ENCODE results near the gene COLEC12. TPM values are rescaled to one million over a fixed set of nuclear protein-coding genes. Genes with fewer than 3 reads are reported as not detected.

The COLEC12 gene
- total RNA-seq (under 1 TPM in 3 of 5 experiments, not detected in 2; 0.12 to 0.35 (median 0.19) TPM), polyA plus RNA-seq (not detected), total RNA-seq (not detected)

DNA sequence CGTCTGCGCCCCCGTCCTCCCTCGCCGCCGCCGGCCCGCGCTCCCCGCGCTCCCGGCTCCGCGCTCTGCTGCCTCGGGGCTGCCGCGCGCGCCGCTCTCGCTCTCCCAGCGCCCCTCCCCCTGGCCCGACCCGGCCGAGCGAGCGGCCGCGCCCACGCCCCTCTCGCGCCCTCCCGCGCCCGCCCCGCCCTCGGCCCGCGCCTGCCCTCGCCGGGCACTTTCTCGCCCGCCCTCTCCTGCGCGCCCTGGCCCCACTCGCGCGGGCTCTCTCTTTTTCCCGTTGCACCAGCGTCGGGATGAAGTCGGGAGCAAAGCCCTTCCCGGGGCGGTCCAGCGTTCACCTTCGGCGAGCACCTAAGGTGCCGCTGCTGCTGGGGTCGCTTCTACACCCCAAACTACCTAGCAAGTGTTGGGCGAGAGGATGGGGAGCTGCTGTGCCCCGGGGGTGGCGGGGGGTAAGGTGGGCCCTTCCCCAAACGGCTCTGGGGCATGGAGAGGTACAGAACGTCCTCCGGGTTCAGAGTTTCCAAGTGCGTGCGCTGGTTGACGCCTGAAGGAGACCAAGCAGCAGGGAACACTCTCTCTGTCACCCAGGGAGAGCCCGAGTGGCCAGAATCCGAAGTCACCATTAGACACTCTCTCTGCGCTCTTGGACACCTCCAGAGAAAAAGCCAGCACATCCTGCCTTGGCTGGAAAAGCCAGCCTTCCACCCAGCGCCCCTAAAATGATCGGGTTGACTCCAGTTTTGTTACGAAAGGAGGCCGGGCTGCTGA is at the start of gene COLEC12:
Gene COLEC12 (minus strand): TSS at position 70 of the 774 bp plus-strand sequence. CDS start 187 bp downstream, outside the sequence.
- peaks cover 0 to 18% (median 5%) of the 10 kb centered on the region in 7 donors for H3K4me1 Mint-ChIP-seq
- ATAC-seq = no peak
- Histone ChIP-seq H3K27me3 (ENCODE audit: control insufficient read depth in 2 of 2, insufficient read depth in 2 of 2, low read length in 2 of 2) (peaks cover 0 to 3% of the 10 kb centered on the region in 2 donors), H3K4me1 (ENCODE audit: control insufficient read depth in 2 of 2, insufficient read depth in 2 of 2, low read length in 2 of 2) (no peaks in the 10 kb centered on the region), H3K27ac (ENCODE audit: low read depth, low read length) (no peak within 1 kb of the TSS), H3K36me3 (ENCODE audit: control insufficient read depth in 2 of 3, insufficient read depth in 3 of 3, low read length in 3 of 3) (no peaks in the 10 kb centered on the region), H3K4me3 (ENCODE audit: low read length) (no peak within 1 kb of the TSS), H3K9me3 (ENCODE audit: control insufficient read depth in 2 of 3, low read length in 3 of 3) (no peaks in the 10 kb centered on the region)
- POLR2A ChIA-PET = no interaction called here
- peaks cover 46 to 58% (median 53%) of the 10 kb centered on the region in 5 donors for H3K27me3 Mint-ChIP-seq
- H3K4me3 Mint-ChIP-seq = peak within 1 kb of the TSS in 5 of 10 donors; percentile 13 to 63 (median 38)
- no peak within 1 kb of the TSS for H3K27ac Mint-ChIP-seq
- intact Hi-C loops (cut with micrococcal nuclease) = no loop called here
- DNase-seq = no peak
- no peaks in the 10 kb centered on the region for H3K36me3 Mint-ChIP-seq
- CTCF ChIA-PET = no interaction called here
- no peaks in the 10 kb centered on the region for H3K9me3 Mint-ChIP-seq

DNA sequence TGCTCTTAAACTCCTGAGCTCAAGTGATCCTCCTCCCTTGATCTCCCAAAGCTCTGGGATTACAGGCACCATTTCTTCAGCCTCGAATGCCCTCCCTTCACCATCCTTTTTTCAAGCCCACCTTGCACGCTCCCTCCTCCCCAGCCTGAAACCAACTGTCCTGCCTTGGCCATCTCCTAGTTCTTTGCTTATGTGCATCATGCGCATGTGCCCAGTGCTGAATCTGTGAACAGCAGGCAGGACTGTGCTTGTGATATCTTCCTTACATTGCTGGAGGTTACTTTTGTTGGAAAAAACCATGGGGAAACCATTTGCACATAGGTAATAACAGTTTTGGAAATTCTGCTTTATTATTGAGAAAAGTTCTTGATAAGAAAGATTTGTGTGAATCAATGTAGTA is 49.5 kb upstream of the COLEC12 start:
- no peak for ATAC-seq
- peaks cover 0 to 3% (median 0%) of the 10 kb centered on the region in 5 donors for H3K36me3 Mint-ChIP-seq

DNA sequence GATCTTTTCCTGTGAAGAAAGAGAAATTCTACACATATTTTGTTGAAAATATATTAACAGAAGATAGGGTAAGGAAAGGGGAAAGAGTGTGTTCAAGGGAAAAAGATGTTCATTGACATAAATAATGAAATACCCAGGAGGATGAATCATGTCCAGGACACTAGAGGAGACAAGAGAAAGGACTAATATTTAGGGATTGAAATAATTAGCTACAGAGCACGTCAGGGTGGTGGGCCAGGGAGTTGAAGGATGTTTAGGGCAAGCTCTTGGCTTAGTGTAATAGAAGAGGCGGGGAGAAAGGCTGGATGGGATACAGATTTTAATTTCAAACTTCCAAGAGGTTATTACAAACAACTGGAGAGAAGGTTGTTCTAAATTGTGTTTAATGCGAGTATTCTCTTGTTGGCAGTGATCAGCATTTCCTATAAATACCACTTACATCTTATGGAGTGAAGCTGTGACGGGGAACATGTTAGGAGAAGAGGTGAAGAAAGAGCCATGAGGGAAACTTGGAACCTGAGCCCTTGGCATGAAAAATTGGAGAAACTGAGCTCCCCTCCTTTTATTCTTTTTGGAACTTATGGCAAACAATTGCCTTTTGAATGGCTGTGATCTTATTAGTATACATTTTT is 43.1 kb upstream of the COLEC12 start:
- DNase-seq = no peak
- Mint-ChIP-seq H3K27me3 (peaks cover 0 to 16% (median 9%) of the 10 kb centered on the region in 5 donors), H3K9me3 (peaks cover 0 to 5% (median 0%) of the 10 kb centered on the region in 11 donors), H3K27ac (no peak overlapping the region), H3K36me3 (no peaks in the 10 kb centered on the region), H3K4me3 (no peak overlapping the region), H3K4me1 (no peaks in the 10 kb centered on the region)
- POLR2A ChIA-PET = no interaction called here
- intact Hi-C loops (cut with micrococcal nuclease) = no loop called here
- Histone ChIP-seq H3K27ac (ENCODE audit: low read depth, low read length) (no peak overlapping the region), H3K9me3 (ENCODE audit: control insufficient read depth in 2 of 3, low read length in 3 of 3) (no peaks in the 10 kb centered on the region), H3K4me1 (ENCODE audit: control insufficient read depth in 2 of 2, insufficient read depth in 2 of 2, low read length in 2 of 2) (no peaks in the 10 kb centered on the region), H3K36me3 (ENCODE audit: control insufficient read depth in 2 of 3, insufficient read depth in 3 of 3, low read length in 3 of 3) (no peaks in the 10 kb centered on the region), H3K27me3 (ENCODE audit: control insufficient read depth in 2 of 2, insufficient read depth in 2 of 2, low read length in 2 of 2) (no peaks in the 10 kb centered on the region), H3K4me3 (ENCODE audit: low read length) (no peak overlapping the region)
- ATAC-seq = no peak
- CTCF ChIA-PET = no interaction called here

More for the DNA sequence above, 49.5 kb upstream of the COLEC12 start:
- no peaks in the 10 kb centered on the region for H3K36me3 ChIP-seq (ENCODE audit: control insufficient read depth in 2 of 3, insufficient read depth in 3 of 3, low read length in 3 of 3)
- no peak overlapping the region for H3K4me3 Mint-ChIP-seq
- peaks cover 0 to 2% of the 10 kb centered on the region in 2 donors for H3K27me3 ChIP-seq (ENCODE audit: control insufficient read depth in 2 of 2, insufficient read depth in 2 of 2, low read length in 2 of 2)
- intact Hi-C loops (cut with micrococcal nuclease) = no loop called here
- no peaks in the 10 kb centered on the region for H3K4me1 Mint-ChIP-seq
- H3K4me1 ChIP-seq (ENCODE audit: control insufficient read depth in 2 of 2, insufficient read depth in 2 of 2, low read length in 2 of 2) = no peaks in the 10 kb centered on the region
- H3K27me3 Mint-ChIP-seq = peaks cover 4 to 25% (median 21%) of the 10 kb centered on the region in 5 donors
- H3K27ac ChIP-seq (ENCODE audit: low read depth, low read length) = no peak overlapping the region
- no peak for DNase-seq
- no peaks in the 10 kb centered on the region for H3K9me3 ChIP-seq (ENCODE audit: control insufficient read depth in 2 of 3, low read length in 3 of 3)
- no peak overlapping the region for H3K4me3 ChIP-seq (ENCODE audit: low read length)
- ChIA-PET CTCF (no interaction called here), POLR2A (no interaction called here)
- H3K27ac Mint-ChIP-seq = no peak overlapping the region
- peaks cover 0 to 10% (median 0%) of the 10 kb centered on the region in 11 donors for H3K9me3 Mint-ChIP-seq

- no peaks in the 10 kb centered on the region for H3K9me3 ChIP-seq (ENCODE audit: control insufficient read depth in 2 of 3, low read length in 3 of 3)
- Mint-ChIP-seq H3K4me3 (no peak overlapping the region), H3K27ac (no peak overlapping the region), H3K4me1 (no peaks in the 10 kb centered on the region), H3K36me3 (no peaks in the 10 kb centered on the region), H3K9me3 (peaks cover 0 to 7% (median 0%) of the 10 kb centered on the region in 11 donors), H3K27me3 (peaks cover 2 to 18% (median 15%) of the 10 kb centered on the region in 5 donors)
- H3K4me1 ChIP-seq (ENCODE audit: control insufficient read depth in 2 of 2, insufficient read depth in 2 of 2, low read length in 2 of 2) = no peaks in the 10 kb centered on the region
- POLR2A ChIA-PET = interaction anchor here (0.6 kb wide), 1 partner anchor 32 kb away, joined by 3 read pairs; no protein-coding TSS in a partner anchor
- H3K36me3 ChIP-seq (ENCODE audit: control insufficient read depth in 2 of 3, insufficient read depth in 3 of 3, low read length in 3 of 3) = no peaks in the 10 kb centered on the region
- intact Hi-C loops (cut with micrococcal nuclease) = no loop called here
- DNase-seq = no peak
- no peak for ATAC-seq
- H3K4me3 ChIP-seq (ENCODE audit: low read length) = no peak overlapping the region
- no peak overlapping the region for H3K27ac ChIP-seq (ENCODE audit: low read depth, low read length)
- CTCF ChIA-PET = no interaction called here
- H3K27me3 ChIP-seq (ENCODE audit: control insufficient read depth in 2 of 2, insufficient read depth in 2 of 2, low read length in 2 of 2) = no peaks in the 10 kb centered on the region
These were observed 33.6 kb upstream of the COLEC12 start for GRCh38 chr18:533995-534601.

- Histone ChIP-seq H3K4me1 (ENCODE audit: control insufficient read depth in 2 of 2, insufficient read depth in 2 of 2, low read length in 2 of 2) (no peaks in the 10 kb centered on the region), H3K36me3 (ENCODE audit: control insufficient read depth in 2 of 3, insufficient read depth in 3 of 3, low read length in 3 of 3) (no peaks in the 10 kb centered on the region), H3K27ac (ENCODE audit: low read depth, low read length) (no peak overlapping the region), H3K27me3 (ENCODE audit: control insufficient read depth in 2 of 2, insufficient read depth in 2 of 2, low read length in 2 of 2) (no peaks in the 10 kb centered on the region), H3K9me3 (ENCODE audit: control insufficient read depth in 2 of 3, low read length in 3 of 3) (no peaks in the 10 kb centered on the region), H3K4me3 (ENCODE audit: low read length) (no peak overlapping the region)
- Mint-ChIP-seq H3K4me3 (no peak overlapping the region), H3K9me3 (peaks cover 0 to 7% (median 0%) of the 10 kb centered on the region in 11 donors), H3K4me1 (no peaks in the 10 kb centered on the region), H3K36me3 (no peaks in the 10 kb centered on the region), H3K27ac (no peak overlapping the region), H3K27me3 (peaks cover 5 to 22% (median 15%) of the 10 kb centered on the region in 5 donors)
- intact Hi-C loops (cut with micrococcal nuclease) = no loop called here
- ChIA-PET CTCF (no interaction called here), POLR2A (no interaction called here)
- ATAC-seq = no peak
- DNase-seq = no peak
These were observed 32.1 kb upstream of the COLEC12 start for GRCh38 chr18:532632-533031.

- H3K4me3 Mint-ChIP-seq = no peak overlapping the region
- peaks cover 9 to 22% (median 17%) of the 10 kb centered on the region in 5 donors for H3K27me3 Mint-ChIP-seq
These were observed 31.5 kb upstream of the COLEC12 start for GRCh38 chr18:532018-532417.

More at GRCh38 chr18:532018-532417, 31.5 kb upstream of the COLEC12 start:
- ChIA-PET CTCF (no interaction called here), POLR2A (no interaction called here)
- intact Hi-C loops (cut with micrococcal nuclease) = no loop called here
- Histone ChIP-seq H3K36me3 (ENCODE audit: control insufficient read depth in 2 of 3, insufficient read depth in 3 of 3, low read length in 3 of 3) (no peaks in the 10 kb centered on the region), H3K27me3 (ENCODE audit: control insufficient read depth in 2 of 2, insufficient read depth in 2 of 2, low read length in 2 of 2) (no peaks in the 10 kb centered on the region), H3K27ac (ENCODE audit: low read depth, low read length) (no peak overlapping the region), H3K4me1 (ENCODE audit: control insufficient read depth in 2 of 2, insufficient read depth in 2 of 2, low read length in 2 of 2) (no peaks in the 10 kb centered on the region), H3K4me3 (ENCODE audit: low read length) (no peak overlapping the region), H3K9me3 (ENCODE audit: control insufficient read depth in 2 of 3, low read length in 3 of 3) (no peaks in the 10 kb centered on the region)
- no peak for ATAC-seq
- H3K9me3 Mint-ChIP-seq = peaks cover 0 to 7% (median 0%) of the 10 kb centered on the region in 11 donors
- H3K27ac Mint-ChIP-seq = no peak overlapping the region
- no peaks in the 10 kb centered on the region for H3K4me1 Mint-ChIP-seq
- no peaks in the 10 kb centered on the region for H3K36me3 Mint-ChIP-seq
- no peak for DNase-seq

Data from naive thymus-derived CD4-positive, alpha-beta T cell (primary cell).